Esophagus squamous epithelium (tissue), 5 donors: ENCODE measurements around the gene NLE1. TPM values are rescaled to one million over a fixed set of nuclear protein-coding genes. Genes with fewer than 3 reads are reported as not detected.

Source experiments
- DNase-seq: peaks from one replicate; lab custom pipeline; 2025; lab: John Stamatoyannopoulos, UW
- H3K27ac ChIP-seq, 4 donors: fragments of 200-600 bp; sonication (generic); one replicate each; pipeline ENCODE4 v1.5.1; 2016 to 2019; ENCODE audit warnings: mild to moderate bottlenecking in 1 of 4
- H3K27me3 ChIP-seq, 4 donors: fragments of 200-600 bp; sonication (generic); 1 replicate in 3 of 4; 2 replicates in 1 of 4; pipeline versions ENCODE4 v1.5.1 to v1.6.0; 2017 to 2021; ENCODE audit warnings: antibody characterized with exemption in 1 of 4
- H3K36me3 ChIP-seq, 3 donors: fragments of 200-600 bp; sonication (generic); one replicate each; pipeline ENCODE4 v1.5.1; 2016 to 2019
- H3K4me1 ChIP-seq, 3 donors: fragments of 200-600 bp; sonication (generic); one replicate each; pipeline ENCODE4 v1.5.1; 2017 to 2019
- H3K4me3 ChIP-seq, 4 donors: fragments of 200-600 bp; sonication (generic); 1 replicate in 3 of 4; 2 replicates in 1 of 4; pipeline ENCODE4 v1.5.1; 2016 to 2019; ENCODE audit warnings: mild to moderate bottlenecking in 2 of 4, moderate library complexity in 1 of 4
- H3K9me3 ChIP-seq, 3 donors: fragments of 200-600 bp; sonication (generic); one replicate each; pipeline ENCODE4 v1.5.1; 2016 to 2019
- POLR2A ChIP-seq, 4 donors: fragments of 450-650 bp; IDR thresholded peaks; one replicate each; pipeline ENCODE4 v1.6.1; 2017; ENCODE audit warnings: antibody characterized with exemption in 4 of 4, mild to moderate bottlenecking in 4 of 4, moderate library complexity in 3 of 4
- WGBS, 2 donors: methylation state at CpG; one replicate each; pipeline ENCODE4 v1.1.5; 2018; 5-methylcytosine and 5-hydroxymethylcytosine counted together
- intact Hi-C: fragments of 100-400 bp; cut with DNase I; formaldehyde crosslinking; loops from one replicate; pipeline ENCODE4 v1.15.0; 2022
- small RNA-seq, 4 donors: library from RNA; depleted of rRNA; stranded (forward); fragments of <200 nt; gene quantifications; one replicate each; pipeline ENCODE3, GENCODE V24; 2016
- total RNA-seq, 4 donors: library from RNA; depleted of rRNA; stranded (reverse); fragments of >200 nt; gene quantifications; one replicate each; pipeline ENCODE4 v1.1.0, GENCODE V29; 2016
- TF ChIP-seq, protein P1 (sequence below), 6 experiments: fragments of 450-650 bp in 4 of 6; fragments of 200-600 bp in 2 of 6; sonication (generic) in 2 of 6; IDR thresholded peaks; one replicate each; pipeline ENCODE4 v1.5.1; 2016 to 2019; ENCODE audit warnings: antibody characterized with exemption in 6 of 6, mild to moderate bottlenecking in 4 of 6, moderate library complexity in 4 of 6
- donor health status: DM: yes; HTN: yes; CAD: no.

Gene NLE1
- total RNA-seq, 4 donors from 2014 or later, result 8.2 to 19.6 (median 17.8) TPM

- DNase-seq, result no peak
- Histone ChIP-seq H3K4me3 (no peak overlapping the region), H3K4me1 (peaks cover 8 to 79% (median 17%) of the 10 kb centered on the region in 3 donors), H3K36me3 (no peaks in the 10 kb centered on the region), H3K9me3 (no peaks in the 10 kb centered on the region), H3K27ac (peak overlapping the region in 2 of 4 donors; percentile 64 to 97), H3K27me3 (no peaks in the 10 kb centered on the region)
- intact Hi-C loops, result no loop called here
- TF ChIP-seq POLR2A (IDR thresholded peaks at IDR 0.05), result no peak
- TF ChIP-seq, protein P1, sequence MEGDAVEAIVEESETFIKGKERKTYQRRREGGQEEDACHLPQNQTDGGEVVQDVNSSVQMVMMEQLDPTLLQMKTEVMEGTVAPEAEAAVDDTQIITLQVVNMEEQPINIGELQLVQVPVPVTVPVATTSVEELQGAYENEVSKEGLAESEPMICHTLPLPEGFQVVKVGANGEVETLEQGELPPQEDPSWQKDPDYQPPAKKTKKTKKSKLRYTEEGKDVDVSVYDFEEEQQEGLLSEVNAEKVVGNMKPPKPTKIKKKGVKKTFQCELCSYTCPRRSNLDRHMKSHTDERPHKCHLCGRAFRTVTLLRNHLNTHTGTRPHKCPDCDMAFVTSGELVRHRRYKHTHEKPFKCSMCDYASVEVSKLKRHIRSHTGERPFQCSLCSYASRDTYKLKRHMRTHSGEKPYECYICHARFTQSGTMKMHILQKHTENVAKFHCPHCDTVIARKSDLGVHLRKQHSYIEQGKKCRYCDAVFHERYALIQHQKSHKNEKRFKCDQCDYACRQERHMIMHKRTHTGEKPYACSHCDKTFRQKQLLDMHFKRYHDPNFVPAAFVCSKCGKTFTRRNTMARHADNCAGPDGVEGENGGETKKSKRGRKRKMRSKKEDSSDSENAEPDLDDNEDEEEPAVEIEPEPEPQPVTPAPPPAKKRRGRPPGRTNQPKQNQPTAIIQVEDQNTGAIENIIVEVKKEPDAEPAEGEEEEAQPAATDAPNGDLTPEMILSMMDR (IDR thresholded peaks at IDR 0.05), result no peak
- 45 to 48% methylated on average over 1 of the region's 1 CpG for WGBS, 2 donors
Observed at GRCh38 chr17:35080536-35080935, 61.6 kb downstream of the NLE1 start.

GRCh38 chr17:35079547-35080423 lies 62.3 kb downstream of the NLE1 start:
- no peak overlapping the region for H3K4me3 ChIP-seq
- H3K36me3 ChIP-seq, result no peaks in the 10 kb centered on the region
- WGBS, 2 donors, result 94 to 100% methylated on average over 1 of the region's 1 CpG
- H3K4me1 ChIP-seq, result peaks cover 3 to 79% (median 16%) of the 10 kb centered on the region in 3 donors
- H3K9me3 ChIP-seq, result no peaks in the 10 kb centered on the region
- H3K27me3 ChIP-seq, result no peaks in the 10 kb centered on the region
- H3K27ac ChIP-seq, result peak overlapping the region; percentile 2 to 97 (median 54)
- TF ChIP-seq, protein P1 (IDR thresholded peaks at IDR 0.05), result no peak
- TF ChIP-seq POLR2A (IDR thresholded peaks at IDR 0.05), result no peak
- intact Hi-C loops, result no loop called here
- DNase-seq, result no peak

Small RNAs within 50 kb of the gene (small RNA-seq; reads per million reads assigned to genes)
- 0 reads per million in 4 donors for gene RNU6-840P

Other genes starting within 250 kb of the NLE1 start
- 1 to 10 TPM in 2 of 4 donors, under 1 TPM in 2; 0.34 to 3.1 (median 1.4) TPM for gene CCT6B, start 180.8 kb downstream of the NLE1 start, total RNA-seq
- gene ZNF830, start 180.8 kb downstream of the NLE1 start, total RNA-seq, result 10 to 100 TPM in 2 of 4 donors, 1 to 10 TPM in 2; 6.1 to 13.4 (median 9.2) TPM
- 10 to 100 TPM; 18.9 to 32.6 (median 26.6) TPM for gene LIG3, start 161.8 kb downstream of the NLE1 start, total RNA-seq
- gene RFFL, start 78.6 kb downstream of the NLE1 start, total RNA-seq, result 10 to 100 TPM; 31.7 to 64.0 (median 56.2) TPM
- gene RAD51D, start 22.4 kb downstream of the NLE1 start, total RNA-seq, result 1 to 10 TPM; 2.4 to 7.1 (median 6.0) TPM
- gene FNDC8, start 20.7 kb downstream of the NLE1 start, total RNA-seq, result not detected
- not detected for gene UNC45B, start 5.5 kb upstream of the NLE1 start, total RNA-seq
- gene SLC35G3, start 52.1 kb upstream of the NLE1 start, total RNA-seq, result not detected
- gene SLFN5, start 100.8 kb upstream of the NLE1 start, total RNA-seq, result 10 to 100 TPM in 2 of 4 donors, 1 to 10 TPM in 2; 7.3 to 20.4 (median 14.0) TPM
- gene SLFN11, start 231.3 kb upstream of the NLE1 start, total RNA-seq, result 10 to 100 TPM in 2 of 4 donors, 1 to 10 TPM in 2; 1.4 to 12.4 (median 10.1) TPM